HepG2 (cell line): Measurements from ENCODE around the gene TRIM44. TPM values are rescaled to one million over a fixed set of nuclear protein-coding genes. Genes with fewer than 3 reads are reported as not detected.

Experiments used
- ATAC-seq: fragments of 200-7000 bp; cut with Tn5 transposase; 3 replicates; pipeline ENCODE4 v1.9.1; 2020; ENCODE audit warnings: mild to moderate bottlenecking, moderate library complexity
- BruUV-seq: library from RNA; stranded (reverse); fragments of 400-500 nt; replicated peaks from 2 replicates; lab custom pipeline; 2021; lab: Mats Ljungman, UMichigan
- CTCF ChIA-PET: fragments of 300-600 bp; formaldehyde crosslinking; extraction: SDS; loops from one replicate; lab custom pipeline; 2021; ENCODE audit warnings: low total read pairs, inconsistent platforms, low intra/inter-chr PET ratio; lab: Yijun Ruan, JAX
- POLR2A ChIA-PET: fragments of 350-600 bp; sonication (Branson Sonifier 250); formaldehyde crosslinking; loops from one replicate; lab custom pipeline; 2020; ENCODE audit warnings: antibody characterized with exemption, inconsistent platforms; lab: Yijun Ruan, JAX
- DNase-seq: peaks from one replicate; pipeline ENCODE4 v3.0.0-alpha.2; 2015; ENCODE audit warnings: low spot score
- FAIRE-seq: peaks from 3 replicates; lab custom pipeline; 2011; peaks lifted over from hg19 to GRCh38; lab: Jason Lieb, UNC
- H2AFZ ChIP-seq: one replicate; pipeline ENCODE4 v1.6.1; 2011; ENCODE audit warnings: low read length, inconsistent platforms
- H3K27ac ChIP-seq: fragments of 300-600 bp; 3 replicates; pipeline ENCODE4 v1.8.0; 2011; ENCODE audit warnings: mixed run types, mild to moderate bottlenecking, mixed read lengths, low read length, inconsistent platforms; ENCODE audit not compliant: insufficient read depth; ENCODE audit errors: extremely low read length
- H3K27me3 ChIP-seq, 2 experiments: fragments of 200-600 bp in 1 of 2; 2 replicates in 1 of 2; 3 replicates in 1 of 2; pipeline versions ENCODE4 v1.6.0 to v1.8.0; 2011; ENCODE audit warnings: low read length in 2 of 2, mild to moderate bottlenecking in 2 of 2, moderate library complexity in 2 of 2, inconsistent platforms in 1 of 2; ENCODE audit not compliant: insufficient read depth in 2 of 2, control insufficient read depth in 1 of 2
- H3K36me3 ChIP-seq, 2 experiments: fragments of 200-600 bp in 1 of 2; replicated peaks in 1 of 2; 2 replicates in 1 of 2; 3 replicates in 1 of 2; pipeline versions ENCODE4 v1.5.1 to v1.8.0; 2011; ENCODE audit warnings: low read length in 2 of 2, inconsistent platforms in 1 of 2; ENCODE audit not compliant: insufficient read depth in 2 of 2, control insufficient read depth in 1 of 2
- H3K4me1 ChIP-seq: 2 replicates; pipeline ENCODE4 v1.5.1; 2012; ENCODE audit warnings: low read length, inconsistent platforms; ENCODE audit not compliant: insufficient read depth
- H3K4me2 ChIP-seq: 2 replicates; pipeline ENCODE4 v1.6.0; 2011; ENCODE audit warnings: low read depth, low read length, inconsistent platforms
- H3K4me3 ChIP-seq, 3 experiments: fragments of 200-600 bp in 1 of 3; sonication (generic), shearing (Covaris generic) in 1 of 3; replicated peaks in 1 of 3; 2 replicates each; pipeline ENCODE4 v1.5.1; 2011 to 2016; ENCODE audit warnings: low read length in 3 of 3, inconsistent platforms in 2 of 3, low read depth in 2 of 3, mild to moderate bottlenecking in 2 of 3, control low read depth in 1 of 3, mixed read lengths in 1 of 3; ENCODE audit not compliant: insufficient read depth in 1 of 3
- H3K79me2 ChIP-seq: one replicate; pipeline ENCODE4 v1.6.1; 2011; ENCODE audit warnings: low read length, inconsistent platforms; ENCODE audit not compliant: insufficient read depth
- H3K9ac ChIP-seq: 2 replicates; pipeline ENCODE4 v1.6.0; 2011; ENCODE audit warnings: mild to moderate bottlenecking, low read depth, low read length, inconsistent platforms; ENCODE audit not compliant: insufficient read depth
- H3K9me3 ChIP-seq: 2 replicates; pipeline ENCODE4 v1.5.1; 2012; ENCODE audit warnings: mild to moderate bottlenecking, low read length
- H4K20me1 ChIP-seq: 2 replicates; pipeline ENCODE4 v1.6.0; 2011; ENCODE audit warnings: inconsistent platforms, mild to moderate bottlenecking, low read length, moderate library complexity; ENCODE audit not compliant: insufficient read depth
- KLF13 ChIP-seq: sonication (generic); formaldehyde crosslinking; IDR thresholded peaks from 2 replicates; pipeline ENCODE4 v1.4.0; 2020; ENCODE audit warnings: mild to moderate bottlenecking, missing genetic modification reagents
- SP5 ChIP-seq: IDR thresholded peaks from 2 replicates; pipeline ENCODE4 v1.6.1; 2016; ENCODE audit warnings: low read depth, borderline replicate concordance
- ZBTB43 ChIP-seq: sonication (generic); formaldehyde crosslinking; conservative IDR thresholded peaks from 2 replicates; pipeline ENCODE4 v1.4.0; 2020; ENCODE audit warnings: missing genetic modification reagents
- ZFP41 ChIP-seq: sonication (generic); formaldehyde crosslinking; IDR thresholded peaks from 2 replicates; pipeline ENCODE4 v1.4.0; 2020; ENCODE audit warnings: mild to moderate bottlenecking, missing genetic modification reagents, borderline replicate concordance
- ZNF18 ChIP-seq: sonication (generic); formaldehyde crosslinking; IDR thresholded peaks from 2 replicates; pipeline ENCODE4 v1.8.0; 2022; ENCODE audit warnings: mild to moderate bottlenecking, missing genetic modification reagents; ENCODE audit not compliant: insufficient replicate concordance
- ZNF331 ChIP-seq: sonication (generic); formaldehyde crosslinking; IDR thresholded peaks from 2 replicates; pipeline ENCODE4 v1.4.0; 2020; ENCODE audit warnings: missing genetic modification reagents
- ZNF644 ChIP-seq: IDR thresholded peaks from 2 replicates; pipeline ENCODE4 v1.6.1; 2016; ENCODE audit warnings: low read depth
- WGBS: methylation state at CpG from one replicate; pipeline ENCODE4 v1.1.6; 2017; ENCODE audit warnings: low lambda C conversion rate; 5-methylcytosine and 5-hydroxymethylcytosine counted together
- in situ Hi-C: cut with HindIII; loops from 2 replicates; pipeline ENCODE4 v1.10.0; 2017; ENCODE audit warnings: low pct_unique_long_range_greater_than_20kb; ENCODE audit not compliant: extremely low pct_ligation_motif_present
- intact Hi-C: fragments of 100-400 bp; cut with micrococcal nuclease; formaldehyde crosslinking; loops from one replicate; pipeline ENCODE4 v1.10.0; 2022; ENCODE audit not compliant: unreplicated experiment
- polyA plus RNA-seq, 8 experiments: library from polyadenylated mRNA; depleted of rRNA in 3 of 8; stranded (reverse) in 7 of 8; unstranded in 1 of 8; fragments of >200 nt; fragmentation: Illumina TruSeq in 4 of 8; extraction: Trizol in 4 of 8; gene quantifications; 2 replicates each; pipeline versions ENCODE4 v1.2.1 to v1.2.3, GENCODE V29; 2011 to 2016; ENCODE audit warnings: low read depth in 4 of 8, missing spikeins in 1 of 8, mixed read lengths in 1 of 8; ENCODE audit not compliant: insufficient read depth in 1 of 8
- total RNA-seq, 5 experiments: library from RNA; depleted of rRNA; stranded (reverse); fragments of >200 nt; fragmentation: Illumina TruSeq; extraction: Trizol; gene quantifications; 2 replicates each; pipeline ENCODE4 v1.2.3, GENCODE V29; 2016; ENCODE audit warnings: low read depth in 1 of 5

The TRIM44 gene
- total and polyA plus RNA-seq, 2 of the 13 experiments (the other 11 are each of a cell fraction or from before 2014, with no cell fraction given), result 22.7 to 50.3 TPM

GRCh38 chr11:35663408-35663702 lies 780 bp downstream of the TRIM44 start (continued):
- TF ChIP-seq ZBTB43 (no peak), ZNF331 (CRISPR knock-in tag) (no peak), SP5 (CRISPR knock-in tag) (no peak)

- no peak for FAIRE-seq
- peaks cover 0 to 3% of the 10 kb centered on the region in 2 experiments; a peak in 1 of 5 replicates for H3K36me3 ChIP-seq
- H3K9me3 ChIP-seq, result peaks cover 15% of the 10 kb centered on the region; the same call in 1 of the 2 replicates
- peaks cover 6% of the 10 kb centered on the region; the same call in 1 of the 2 replicates for H4K20me1 ChIP-seq
- POLR2A ChIA-PET, result no interaction called here
- H3K9ac ChIP-seq, result no peak overlapping the region
- BruUV-seq, result no TSS peak
- WGBS, result 96% methylated on average over 5 of the region's 5 CpGs
- CTCF ChIA-PET, result no interaction called here
- H3K27ac ChIP-seq, result no peak overlapping the region
- DNase-seq, result no peak
- peaks cover 60% of the 10 kb centered on the region for H3K79me2 ChIP-seq
- TF ChIP-seq ZFP41 (CRISPR knock-in tag), result no peak
- TF ChIP-seq ZNF644, result no peak
- TF ChIP-seq KLF13 (CRISPR knock-in tag), result no peak
- no peak for TF ChIP-seq ZNF18 (CRISPR knock-in tag)
- in situ Hi-C loops (loop anchor here (10.0 kb wide), 1 partner anchor 70 kb away; no protein-coding TSS in a partner anchor), intact Hi-C loops (loop anchor here (5.0 kb wide), 1 partner anchor 157 kb away; no protein-coding TSS in a partner anchor)
- peak overlapping the region in 2 of 3 experiments; percentile 16 to 35; a peak in 2 of 6 replicates for H3K4me3 ChIP-seq
- peak overlapping the region; percentile 93 for H3K4me2 ChIP-seq
- no peak for ATAC-seq
- peaks cover 59% of the 10 kb centered on the region for H3K4me1 ChIP-seq
- H2AFZ ChIP-seq, result no peak overlapping the region
- peaks cover 0 to 5% of the 10 kb centered on the region in 2 experiments; a peak in 1 of 5 replicates for H3K27me3 ChIP-seq
Measured at GRCh38 chr11:35664977-35665441, 2.4 kb downstream of the TRIM44 start.
